ENCODE measurements around the gene GABBR2.

The GABBR2 gene

DNA sequence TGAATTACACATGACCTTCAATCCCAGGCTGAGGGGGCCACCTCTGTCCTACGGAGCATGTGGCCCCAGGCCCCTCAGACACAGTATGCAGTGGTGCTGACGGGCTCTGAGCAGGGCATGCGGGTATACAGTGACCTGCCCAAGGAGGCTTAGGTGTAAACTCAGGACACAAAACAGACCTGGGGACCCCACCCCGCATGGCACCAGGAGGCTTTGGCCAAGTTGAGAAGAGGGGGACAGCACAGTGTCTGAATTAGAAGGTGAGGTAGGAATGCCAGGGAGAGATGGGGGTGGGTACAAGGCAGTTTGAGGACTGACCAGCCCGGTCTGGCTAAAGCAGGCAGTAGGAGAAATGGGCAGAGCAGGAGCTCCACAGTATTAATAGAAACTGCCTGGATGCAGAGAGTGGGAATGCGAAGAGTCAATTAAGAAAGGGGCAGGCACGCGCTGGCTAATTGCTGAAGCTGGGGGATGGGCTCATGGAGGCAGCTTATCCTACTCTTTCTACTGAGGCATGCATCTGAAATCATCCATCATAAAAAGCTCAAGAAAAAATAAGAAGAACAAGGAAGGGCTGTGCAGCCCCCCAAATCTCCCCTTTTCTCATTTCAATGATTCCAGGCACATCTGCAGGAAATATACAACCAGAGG, 109.0 kb downstream of the GABBR2 start:
- TF ChIP-seq CTCF (IDR thresholded peaks at IDR 0.05; ENCODE audit: low read length, missing control alignments), result no peak
- H3K4me3 ChIP-seq (replicated peaks; ENCODE audit: low read depth, low read length), result no peak overlapping the region
- no peak for DNase-seq (ENCODE audit: low read depth)

GRCh38 chr9:98598861-98599260, 109.9 kb downstream of the GABBR2 start:
- no peak overlapping the region for H3K4me3 ChIP-seq (replicated peaks; ENCODE audit: low read depth, low read length)
- no peak for TF ChIP-seq CTCF (IDR thresholded peaks at IDR 0.05; ENCODE audit: low read length, missing control alignments)
- no peak for DNase-seq (ENCODE audit: low read depth)

GRCh38 chr9:98597236-98597771, 111.4 kb downstream of the GABBR2 start:
- no peak overlapping the region for H3K4me3 ChIP-seq (replicated peaks; ENCODE audit: low read depth, low read length)
- TF ChIP-seq CTCF (IDR thresholded peaks at IDR 0.05; ENCODE audit: low read length, missing control alignments), result no peak
- DNase-seq (ENCODE audit: low read depth), result peak; percentile 25

GRCh38 chr9:98596486-98596885, 112.2 kb downstream of the GABBR2 start:
- no peak for DNase-seq (ENCODE audit: low read depth)
- no peak overlapping the region for H3K4me3 ChIP-seq (replicated peaks; ENCODE audit: low read depth, low read length)
- no peak for TF ChIP-seq CTCF (IDR thresholded peaks at IDR 0.05; ENCODE audit: low read length, missing control alignments)

DNA sequence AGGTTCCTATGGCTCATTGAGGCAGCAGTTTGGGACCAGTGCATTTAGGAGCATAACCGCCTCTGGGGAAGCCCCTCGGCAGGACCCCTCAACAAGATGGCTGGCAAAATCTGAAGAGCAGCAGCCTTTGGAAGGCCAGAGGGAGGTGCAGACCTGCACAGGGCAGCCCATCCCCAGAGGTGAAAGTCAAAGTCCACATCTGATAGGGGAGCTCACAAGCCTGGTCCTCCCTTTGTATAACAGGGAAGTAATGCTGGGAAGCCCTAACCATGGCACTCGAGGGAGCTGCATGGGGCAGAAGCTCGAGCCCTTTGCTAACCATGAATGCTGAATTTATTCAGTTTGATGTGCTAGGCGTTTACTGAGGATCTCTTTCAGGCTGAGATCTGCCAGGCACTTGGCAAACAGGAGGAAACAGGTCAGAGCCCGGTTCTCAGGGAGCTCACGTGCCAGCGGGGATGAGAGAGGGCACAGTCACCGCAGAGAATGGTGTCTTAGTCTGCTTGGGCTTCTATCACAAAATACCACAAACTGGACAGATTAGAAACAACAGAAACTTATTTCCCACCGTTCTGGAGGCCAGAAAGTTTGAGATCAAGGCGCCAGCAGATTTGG, 114.1 kb downstream of the GABBR2 start:
- DNase-seq (ENCODE audit: low read depth), result no peak
- TF ChIP-seq CTCF (IDR thresholded peaks at IDR 0.05; ENCODE audit: low read length, missing control alignments), result no peak
- no peak overlapping the region for H3K4me3 ChIP-seq (replicated peaks; ENCODE audit: low read depth, low read length)

GRCh38 chr9:98593354-98594253, 115.1 kb downstream of the GABBR2 start:
- no peak for DNase-seq (ENCODE audit: low read depth)
- no peak for TF ChIP-seq CTCF (IDR thresholded peaks at IDR 0.05; ENCODE audit: low read length, missing control alignments)
- H3K4me3 ChIP-seq (replicated peaks; ENCODE audit: low read depth, low read length), result no peak overlapping the region

Measured in fibroblast of pulmonary artery (primary cell).